Adipose tissue (tissue), 3 donors: ENCODE data around the gene ATRX. TPM values are rescaled to one million over a fixed set of nuclear protein-coding genes. Genes with fewer than 3 reads are reported as not detected.
"Not testable (repeated sequence)": the region's sequence is repeated elsewhere in the genome, so short reads cannot be mapped to it uniquely, and the experiment has no call there.

Source experiments
- H3K27ac ChIP-seq: one replicate; pipeline ENCODE4 v1.5.1; 2013; ENCODE audit warnings: low read depth, low read length
- WGBS, 3 donors: extraction: QIAGEN DNeasy Blood & Tissue Kit; methylation state at CpG; one replicate each; pipeline ENCODE4 v1.1.7; 2013; 5-methylcytosine and 5-hydroxymethylcytosine counted together
- polyA plus RNA-seq, 3 donors: library from polyadenylated mRNA; stranded (reverse); fragments of 200-250 nt; gene quantifications; one replicate each; pipeline ENCODE4 v1.2.3, GENCODE V29; 2013
- donor health status: healthy with polysubstance abuse.
- donor health status: Bipolar disorder and iron deficiency.
- donor health status: healthy.

The ATRX gene
- polyA plus RNA-seq, 3 donors = 9.8 to 13.7 (median 12.1) TPM

DNA sequence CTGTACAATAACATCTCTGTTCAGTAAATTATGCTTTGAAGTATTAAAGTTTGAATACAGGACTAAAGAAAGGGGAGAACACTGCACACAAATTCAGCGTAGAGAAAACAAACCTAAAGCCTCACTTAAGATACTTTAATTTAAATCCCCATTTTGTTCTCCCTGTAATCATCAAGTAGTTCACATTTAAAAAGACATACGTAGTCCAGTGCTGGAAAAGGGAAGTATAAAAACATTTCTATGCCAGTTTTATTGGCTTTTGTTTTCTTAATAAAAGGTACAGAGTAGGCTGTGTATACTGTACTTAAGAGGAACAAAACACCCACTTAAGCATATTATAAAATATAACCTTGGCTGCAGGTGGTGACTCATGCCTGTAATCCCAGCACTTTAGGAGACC, 237.3 kb downstream of the ATRX start:
- H3K27ac ChIP-seq = no peak overlapping the region
- WGBS, 3 donors = 70 to 89% (median 74%) methylated on average over 2 of the region's 2 CpGs

DNA sequence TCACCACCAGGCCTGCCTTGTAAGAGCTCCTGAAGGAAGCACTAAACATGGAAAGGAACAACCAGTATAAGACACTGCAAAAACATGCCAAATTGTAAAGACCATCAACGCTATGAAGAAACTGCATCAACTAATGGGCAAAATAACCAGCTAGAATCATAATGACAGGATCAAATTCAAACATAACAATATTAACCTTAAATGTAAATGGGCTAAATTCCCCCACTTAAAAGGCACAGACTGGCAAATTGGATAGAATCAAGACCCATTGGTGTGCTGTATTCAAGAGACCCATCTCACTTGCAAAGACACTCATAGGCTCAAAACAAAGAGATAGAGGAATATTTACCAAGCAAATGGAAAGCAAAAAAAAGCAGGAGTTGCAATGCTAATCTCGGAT, 246.2 kb downstream of the ATRX start:
- WGBS, 3 donors = 80 to 97% (median 94%) methylated on average over 2 of the region's 2 CpGs
- H3K27ac ChIP-seq = not testable (repeated sequence)

DNA sequence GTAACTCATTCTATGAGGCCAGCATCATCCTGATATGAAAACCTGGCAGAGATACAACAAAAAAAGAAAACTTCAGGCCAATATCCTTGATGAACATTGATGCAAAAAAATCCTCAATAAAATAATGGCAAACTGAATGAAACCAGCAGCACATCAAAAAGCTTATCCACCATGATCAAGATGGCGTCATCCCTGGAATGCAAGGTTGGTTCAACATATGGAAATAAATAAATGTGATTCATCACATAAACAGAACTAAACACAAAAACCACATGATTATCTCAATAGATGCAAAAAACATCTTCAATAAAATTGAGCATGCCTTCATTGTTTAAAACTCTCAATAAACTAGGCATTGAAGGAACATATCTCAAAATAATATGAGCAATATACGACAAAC, 254.8 kb downstream of the ATRX start:
- not testable (repeated sequence) for H3K27ac ChIP-seq
- 89 to 100% (median 98%) methylated on average over 2 of the region's 2 CpGs for WGBS, 3 donors

DNA sequence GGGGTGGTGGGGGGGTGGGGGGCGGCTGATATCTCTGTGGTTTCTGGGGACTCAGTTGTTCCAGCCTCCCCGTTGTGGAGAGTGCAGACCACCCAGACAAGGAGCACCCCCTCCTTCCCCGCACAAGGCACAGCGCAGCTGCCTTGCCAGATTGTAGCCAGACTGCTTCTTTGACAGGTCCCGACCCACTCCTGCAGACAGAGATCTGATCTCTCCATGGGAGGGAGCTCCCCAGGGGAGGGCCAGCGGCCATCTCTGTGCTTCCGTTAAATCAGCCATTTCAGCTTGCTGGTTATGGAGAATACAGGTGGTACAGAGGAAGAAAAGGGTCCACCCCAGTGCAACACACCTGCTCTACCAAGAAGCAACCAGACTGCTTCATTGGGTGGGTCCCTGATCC, 258.0 kb downstream of the ATRX start:
- H3K27ac ChIP-seq = no peak overlapping the region
- 72 to 95% (median 80%) methylated on average over 3 to 7 of the region's 7 CpGs for WGBS, 3 donors

GRCh38 chrX:77527233-77528001, 258.6 kb downstream of the ATRX start:
- no peak overlapping the region for H3K27ac ChIP-seq
- WGBS, 3 donors = 68 to 83% (median 74%) methylated on average over 15 to 18 of the region's 18 CpGs

- no peak overlapping the region for H3K27ac ChIP-seq
- 63 to 100% (median 96%) methylated on average over 1 of the region's 1 CpG for WGBS, 3 donors
Measured at GRCh38 chrX:77519765-77520164, 266.3 kb downstream of the ATRX start.

DNA sequence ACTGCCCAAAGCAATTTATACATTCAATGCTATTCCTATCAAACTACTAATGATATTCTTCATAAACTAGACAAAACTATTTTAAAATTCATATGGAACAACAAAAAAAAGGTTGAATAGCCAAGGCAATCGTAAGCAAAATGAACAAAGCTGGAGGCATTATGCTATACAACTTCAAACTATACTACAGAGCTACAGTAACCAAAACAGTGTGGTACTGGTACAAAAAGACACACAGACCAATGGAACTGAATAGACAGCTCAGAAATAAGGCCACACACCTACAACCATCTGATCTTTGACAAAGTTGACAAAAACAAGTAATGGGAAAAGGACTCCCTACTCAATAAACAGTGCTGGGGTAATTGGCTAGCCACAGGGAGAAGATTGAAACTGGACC, 271.8 kb downstream of the ATRX start:
- 78 to 97% (median 94%) methylated on average over 1 of the region's 1 CpG for WGBS, 3 donors
- H3K27ac ChIP-seq = no peak overlapping the region

GRCh38 chrX:77510007-77510406, 276.0 kb downstream of the ATRX start:
- no peak overlapping the region for H3K27ac ChIP-seq
- 71 to 100% (median 87%) methylated on average over 1 of the region's 1 CpG for WGBS, 3 donors

- 71 to 88% (median 75%) methylated on average over 2 of the region's 2 CpGs for WGBS, 3 donors
- no peak overlapping the region for H3K27ac ChIP-seq
Measured at GRCh38 chrX:77505227-77505626, 280.8 kb downstream of the ATRX start.

DNA sequence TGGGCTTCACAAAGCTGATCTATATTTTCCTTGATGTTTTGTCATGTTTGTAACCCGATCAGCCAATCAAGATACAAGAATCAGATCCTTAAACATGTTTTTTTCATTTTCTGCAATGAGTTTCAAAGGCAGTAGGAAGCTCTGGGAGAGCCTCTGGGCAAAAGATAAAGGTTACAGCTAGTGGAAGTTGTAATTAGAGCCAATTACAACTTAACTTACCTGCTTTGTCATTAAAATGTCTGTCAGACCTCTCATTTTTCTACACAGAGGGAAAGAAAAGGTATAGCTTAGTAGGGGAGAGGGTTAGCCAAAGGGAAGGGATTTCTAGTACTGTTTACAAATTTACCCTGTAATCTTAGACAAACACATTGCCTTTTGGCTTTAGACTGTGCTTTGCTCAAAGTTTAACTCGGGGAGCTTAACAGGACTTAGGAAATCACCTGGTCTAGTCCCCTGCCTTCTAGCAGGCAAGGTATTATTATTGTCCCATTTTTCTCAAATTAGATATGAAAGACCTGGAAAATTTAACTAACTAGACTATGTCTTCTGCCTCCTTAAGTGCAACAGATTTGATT, 283.0 kb downstream of the ATRX start:
- 18 to 37% (median 35%) methylated on average over 2 of the region's 2 CpGs for WGBS, 3 donors
- no peak overlapping the region for H3K27ac ChIP-seq

- 71 to 97% (median 81%) methylated on average over 1 of the region's 1 CpG for WGBS, 3 donors
- not testable (repeated sequence) for H3K27ac ChIP-seq
Measured at GRCh38 chrX:77500164-77500563, 285.9 kb downstream of the ATRX start.

DNA sequence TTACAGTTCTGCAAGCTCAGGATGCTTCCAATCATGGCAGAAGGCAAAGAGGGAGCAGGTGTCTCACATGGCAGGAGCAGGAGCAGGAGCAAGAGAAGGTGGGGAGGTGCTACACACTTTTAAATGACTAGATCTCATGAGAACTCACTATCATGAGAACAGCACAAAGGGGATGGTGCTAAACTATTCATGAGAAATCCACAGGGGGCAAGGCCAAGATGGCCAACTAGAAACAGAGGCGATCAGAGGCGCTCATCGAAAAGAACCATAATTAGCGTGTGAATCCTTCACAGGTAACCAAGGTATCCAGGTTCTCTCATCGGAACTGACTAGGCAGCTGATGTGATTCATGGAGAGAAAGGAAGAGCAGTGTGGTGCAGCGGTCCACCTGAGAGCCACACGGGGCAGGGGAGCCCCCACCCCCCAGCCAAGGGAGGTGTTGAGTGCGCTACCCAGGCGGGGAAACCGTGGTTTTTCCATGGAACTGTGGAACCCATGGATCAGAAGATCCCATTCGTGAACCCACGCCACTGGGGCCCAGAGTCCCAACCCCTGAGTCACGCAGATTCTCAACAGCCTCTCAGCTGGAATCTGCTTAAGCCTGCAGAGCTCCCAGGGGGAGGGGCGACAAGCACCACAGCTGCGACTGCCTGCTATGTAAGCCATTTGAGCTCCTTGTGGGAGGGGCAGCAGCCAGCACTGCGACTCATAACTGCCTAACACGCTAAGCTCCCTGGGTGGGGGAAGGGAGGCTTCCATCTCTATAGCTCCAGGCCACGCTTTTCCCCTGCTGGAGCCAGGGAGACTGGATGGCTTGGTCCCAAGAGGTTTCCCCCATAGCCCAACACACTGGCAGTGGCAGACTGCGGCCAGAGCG, 292.1 kb downstream of the ATRX start:
- 64 to 82% (median 64%) methylated on average over 16 to 20 of the region's 20 CpGs for WGBS, 3 donors
- H3K27ac ChIP-seq = no peak overlapping the region

GRCh38 chrX:77484045-77484444, 302.0 kb downstream of the ATRX start:
- WGBS, 3 donors = 67 to 89% (median 74%) methylated on average over 5 of the region's 5 CpGs
- no peak overlapping the region for H3K27ac ChIP-seq

DNA sequence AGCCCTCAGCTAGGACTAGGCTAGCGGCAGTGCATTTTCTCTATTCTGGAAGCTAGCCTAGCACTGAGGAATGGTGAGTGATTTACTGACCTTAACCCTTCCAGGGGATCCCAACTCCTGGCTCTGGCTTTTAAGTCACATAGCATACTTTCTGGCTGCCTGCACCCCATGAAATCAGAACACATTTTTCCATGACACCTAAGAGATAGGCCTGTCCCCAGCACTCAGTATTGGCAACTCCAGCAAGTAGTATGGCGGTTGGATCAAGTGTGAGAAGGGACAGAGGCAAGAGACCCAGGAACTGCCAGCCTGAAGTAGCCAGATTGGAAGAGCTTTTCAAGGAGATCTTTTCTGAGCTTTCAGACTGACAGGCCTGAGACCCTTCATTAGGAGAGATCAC, 330.6 kb downstream of the ATRX start:
- WGBS, 3 donors = 72 to 95% (median 95%) methylated on average over 2 of the region's 2 CpGs
- H3K27ac ChIP-seq = no peak overlapping the region

Other genes starting within 250 kb of the ATRX start
- gene MAGT1, start 109.2 kb upstream of the ATRX start, polyA plus RNA-seq = 10 to 100 TPM; 10.9 to 21.3 (median 17.8) TPM
- 100 to 1,000 TPM; 287 to 697 (median 562) TPM for gene COX7B, start 113.3 kb upstream of the ATRX start, polyA plus RNA-seq
- gene ATP7A, start 124.5 kb upstream of the ATRX start, polyA plus RNA-seq = 1 to 10 TPM; 1.4 to 2.5 (median 1.5) TPM
- not detected for gene PGAM4, start 183.4 kb upstream of the ATRX start, polyA plus RNA-seq